GM19043 (cell line): ENCODE measurements around the gene HARBI1.

Source experiments
- ATAC-seq: cut with Tn5 transposase; IDR thresholded peaks from one replicate; pipeline ENCODE4 v1.9.1; 2021; ENCODE audit warnings: low read depth; ENCODE audit not compliant: unreplicated experiment

Gene HARBI1

DNA sequence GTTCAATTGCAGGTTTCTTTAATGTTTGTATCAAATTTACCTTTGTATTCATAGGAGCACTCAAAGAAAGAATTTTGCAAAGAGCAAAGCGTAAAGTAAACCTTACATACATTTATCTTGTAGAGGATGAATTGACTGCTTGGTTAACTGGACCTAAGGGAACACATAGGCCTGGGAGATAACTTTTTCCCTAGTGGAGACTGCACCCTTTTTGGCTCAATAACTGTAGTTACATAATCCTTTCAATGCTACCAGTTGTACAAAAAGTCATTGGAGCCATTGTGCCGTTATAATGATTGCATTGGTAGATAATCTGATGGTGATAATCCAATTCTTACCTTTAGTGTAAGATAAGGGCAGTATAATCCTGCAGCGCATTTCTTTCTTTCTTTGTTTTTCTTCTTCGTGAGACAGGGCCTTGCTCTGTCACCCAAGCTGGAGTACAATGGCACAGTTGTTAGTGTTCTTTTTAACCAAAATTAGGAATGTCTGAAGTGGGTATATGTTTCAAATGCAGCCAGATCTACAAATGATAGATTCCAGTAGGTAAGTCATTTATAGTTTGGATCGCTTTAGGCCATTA is 18.6 kb upstream of the HARBI1 start:
- no peak for ATAC-seq

DNA sequence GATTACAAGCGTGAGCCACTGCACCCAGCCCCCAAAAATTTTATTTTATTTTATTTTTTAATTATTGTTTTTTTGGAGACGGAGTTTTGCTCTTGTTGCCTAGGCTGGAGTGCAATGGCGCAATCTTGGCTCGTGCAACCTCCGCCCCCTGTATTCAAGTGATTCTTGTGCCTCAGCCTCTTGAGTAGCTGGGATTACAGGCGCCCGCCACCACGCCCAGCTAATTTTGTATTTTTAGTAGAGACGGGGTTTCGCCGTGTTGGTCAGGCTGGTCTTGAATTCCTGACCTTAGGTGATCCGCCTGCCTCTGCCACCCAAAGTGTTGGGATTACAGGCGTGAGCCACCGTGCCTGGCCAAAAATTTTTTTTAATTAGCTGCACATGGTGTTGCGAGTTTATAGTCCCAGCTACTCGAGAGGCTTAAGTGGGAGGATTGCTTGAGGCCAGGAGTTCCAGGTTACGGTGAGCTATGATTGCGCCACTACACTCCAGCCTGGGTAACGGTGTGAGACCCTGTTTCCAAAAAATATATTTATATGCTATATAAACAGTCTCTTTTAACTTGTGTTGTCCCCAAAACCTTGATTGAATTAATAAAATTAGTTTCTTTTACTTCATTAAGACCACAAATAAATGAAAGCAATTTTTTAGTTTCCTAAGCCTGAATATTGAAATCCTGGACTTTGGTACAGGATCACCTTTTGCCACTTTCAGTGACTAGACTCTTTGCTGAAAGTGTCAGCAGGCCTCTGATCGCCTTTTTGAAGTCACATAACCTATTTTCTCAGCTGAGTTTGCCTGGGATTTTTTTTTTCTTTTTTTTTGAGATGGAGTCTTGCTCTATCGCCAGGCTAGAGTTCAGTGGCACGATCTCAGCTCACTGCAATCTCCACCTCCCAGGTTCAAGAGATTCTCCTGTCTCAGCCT is 16.5 kb upstream of the HARBI1 start:
- no peak for ATAC-seq

DNA sequence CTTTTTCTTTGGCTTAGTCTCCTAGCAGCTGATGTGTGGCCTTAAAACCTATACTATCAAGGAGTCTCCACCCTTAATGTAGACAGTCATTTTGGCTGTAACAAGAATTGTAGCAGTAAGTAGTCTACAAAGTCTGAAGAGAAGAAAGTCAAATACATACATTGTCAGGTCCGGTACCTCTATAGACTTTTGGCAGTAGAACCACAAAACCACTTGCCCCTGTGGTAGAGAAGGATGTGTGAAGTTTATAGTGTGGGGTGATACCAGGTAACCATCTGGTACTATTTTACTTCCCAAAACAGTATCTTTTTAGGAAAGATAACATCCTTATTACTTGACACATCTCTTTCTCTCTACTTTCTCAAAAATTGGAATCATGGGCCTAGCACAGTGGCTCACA is 15.5 kb upstream of the HARBI1 start:
- ATAC-seq: no peak

GRCh38 chr11:46631676-46632075 is 14.6 kb upstream of the HARBI1 start:
- ATAC-seq: no peak

DNA sequence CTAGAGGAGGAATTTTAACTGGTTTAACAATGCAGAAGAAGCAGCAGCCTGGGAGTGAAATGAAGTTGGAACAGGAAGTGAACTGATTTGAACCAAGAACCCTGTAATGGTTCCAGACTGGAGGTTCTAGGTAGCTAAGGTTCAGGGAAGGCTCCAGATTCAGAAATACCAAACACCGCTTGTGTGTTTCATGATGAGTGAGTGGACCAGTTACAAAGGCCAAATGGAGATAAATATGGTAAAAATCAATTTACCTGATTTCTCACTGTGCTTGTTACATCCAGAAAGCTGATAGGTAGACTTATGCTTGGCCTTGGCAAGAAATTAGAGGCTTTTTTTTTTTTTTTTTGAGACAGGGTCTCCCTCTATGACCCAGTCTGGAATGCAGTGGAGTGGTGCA is 13.2 kb upstream of the HARBI1 start:
- no peak for ATAC-seq

DNA sequence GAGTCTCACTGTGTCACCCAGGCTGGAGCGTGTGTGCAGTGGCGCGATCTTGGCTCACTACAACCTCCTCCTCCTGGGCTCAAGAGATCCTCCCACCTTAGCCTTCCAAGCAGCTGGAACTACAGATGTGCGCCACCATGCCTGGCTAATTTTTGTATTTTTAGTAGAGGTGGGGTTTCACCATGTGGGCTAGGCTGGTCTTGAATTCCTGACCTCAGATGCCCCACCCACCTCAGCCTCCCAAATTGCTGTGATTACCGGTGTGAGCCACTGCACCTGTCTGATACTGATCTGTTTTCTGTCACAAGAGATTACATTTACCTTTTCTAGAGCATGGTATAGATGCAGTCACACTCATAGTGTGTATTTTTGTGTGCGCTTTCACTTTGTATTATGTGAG is 11.9 kb upstream of the HARBI1 start:
- no peak for ATAC-seq

GRCh38 chr11:46625406-46625805 is 8.4 kb upstream of the HARBI1 start:
- no peak for ATAC-seq

GRCh38 chr11:46618837-46619236 is 1.8 kb upstream of the HARBI1 start:
- no peak for ATAC-seq

GRCh38 chr11:46617972-46618314 is 916 bp upstream of the HARBI1 start:
- no peak for ATAC-seq

DNA sequence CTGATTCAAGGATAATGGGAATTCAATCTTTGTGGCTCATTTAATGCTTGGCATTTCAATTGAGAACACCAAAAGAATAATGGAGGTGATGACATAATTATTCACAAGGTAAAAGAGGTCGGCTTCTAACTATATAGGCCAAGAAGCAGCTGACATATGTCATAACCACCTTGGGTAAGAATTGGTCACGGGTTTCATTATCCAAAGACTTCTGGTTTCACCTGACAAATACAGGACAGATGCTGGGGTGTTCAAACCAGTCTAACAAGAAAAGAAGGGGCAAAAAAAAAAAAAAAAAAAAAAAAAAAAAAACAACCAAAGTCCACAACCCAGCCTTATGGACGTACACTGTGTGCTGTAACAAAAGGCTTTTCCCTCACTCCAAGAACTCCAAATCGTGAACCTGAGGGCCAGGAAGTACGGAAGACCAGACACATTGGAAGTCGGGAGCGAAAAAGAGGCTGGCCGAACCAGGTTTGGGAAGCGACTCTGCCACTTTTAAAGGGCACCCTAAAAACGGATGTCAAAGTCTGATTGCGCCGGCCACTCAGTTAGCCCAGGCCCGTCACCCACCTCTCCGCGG is 385 bp downstream of the HARBI1 start:
- ATAC-seq: no peak

DNA sequence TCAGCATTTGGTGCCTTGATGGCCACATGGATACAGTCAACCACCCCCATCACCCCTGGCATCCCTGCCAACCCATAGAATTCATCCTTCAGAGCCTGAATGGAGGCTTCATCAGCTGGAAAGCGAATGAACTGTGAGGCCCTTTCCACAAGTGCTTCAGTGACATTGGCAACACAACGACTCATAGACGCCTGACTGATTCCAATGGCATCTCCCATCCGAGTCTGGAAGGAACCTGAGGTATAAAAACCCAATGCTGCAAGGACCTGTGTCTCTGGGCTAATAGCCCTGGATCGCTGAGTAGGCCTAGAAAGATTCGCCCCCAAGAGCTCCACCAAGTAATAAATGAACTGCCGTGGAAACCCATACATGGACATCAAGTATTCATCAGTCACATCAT is 1.3 kb downstream of the HARBI1 start:
- ATAC-seq: no peak

GRCh38 chr11:46612326-46612725 is 4.7 kb downstream of the HARBI1 start:
- no peak for ATAC-seq

GRCh38 chr11:46611526-46612304 is 5.3 kb downstream of the HARBI1 start:
- ATAC-seq: no peak

DNA sequence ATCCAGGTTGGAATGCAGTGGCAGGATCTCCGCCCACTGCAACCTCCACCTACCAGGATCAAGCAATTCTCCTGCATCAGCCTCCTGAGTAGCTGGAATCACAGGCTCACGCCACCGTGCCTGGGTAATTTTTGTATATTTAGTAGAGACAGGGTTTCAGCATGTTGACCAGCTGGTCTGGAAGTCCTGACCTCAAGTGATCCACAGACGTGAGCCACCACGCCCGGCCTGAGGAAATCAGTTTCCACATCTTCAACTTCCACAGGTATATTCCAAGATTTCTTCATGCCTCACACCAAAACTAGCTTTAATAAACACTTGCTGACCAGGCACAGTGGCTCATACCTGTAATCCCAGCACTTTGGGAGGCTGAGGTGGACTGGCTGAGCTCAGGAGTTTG is 7.6 kb downstream of the HARBI1 start:
- ATAC-seq: no peak

GRCh38 chr11:46607516-46607915 is 9.5 kb downstream of the HARBI1 start:
- no peak for ATAC-seq

DNA sequence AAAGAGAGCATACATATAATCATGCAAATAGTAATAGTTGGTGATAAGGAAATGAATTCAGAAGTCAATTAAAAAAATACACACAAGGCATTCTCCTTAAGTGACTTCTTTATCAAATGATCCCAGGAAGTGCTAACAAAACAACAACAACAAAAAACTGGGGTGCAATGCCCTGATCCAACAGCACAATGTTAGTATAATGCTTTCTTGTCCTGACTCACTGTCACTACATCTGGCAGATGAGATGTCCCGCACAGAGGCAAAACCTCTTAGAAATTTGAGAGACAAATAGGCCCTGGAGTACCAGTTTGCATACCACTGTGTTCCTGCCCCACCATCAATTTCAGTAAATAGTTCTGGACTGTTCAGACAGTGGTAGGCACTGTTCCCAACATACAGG is 12.2 kb downstream of the HARBI1 start:
- ATAC-seq: no peak

- no peak for ATAC-seq
These were observed 13.2 kb downstream of the HARBI1 start for GRCh38 chr11:46603704-46604308.

- ATAC-seq: no peak
These were observed 15.9 kb downstream of the HARBI1 start for GRCh38 chr11:46601129-46601528.

- ATAC-seq: no peak
These were observed 16.6 kb downstream of the HARBI1 start for GRCh38 chr11:46600194-46600960.
